HepG2 (cell line): ENCODE data around the gene CTNND1. TPM values are rescaled to one million over a fixed set of nuclear protein-coding genes. Genes with fewer than 3 reads are reported as not detected.
A peak's percentile ranks its signal among the peaks of the same experiment; 100 is the strongest.

ENCODE experiments used
- ATF6 ChIP-seq: sonication (generic); formaldehyde crosslinking; conservative IDR thresholded peaks from 2 replicates; pipeline ENCODE4 v1.4.0; 2020; ENCODE audit warnings: missing genetic modification reagents
- CERS6 ChIP-seq: sonication (generic); formaldehyde crosslinking; IDR thresholded peaks from 2 replicates; pipeline ENCODE4 v1.5.0; 2020; ENCODE audit warnings: missing genetic modification reagents
- CHD4 ChIP-seq: fragments of 200-600 bp; sonication (generic); IDR thresholded peaks from 2 replicates; pipeline ENCODE4 v1.7.0; 2017; ENCODE audit warnings: mild to moderate bottlenecking, low read length, borderline replicate concordance
- FOXP1 ChIP-seq, 2 experiments: fragments of 450-650 bp in 1 of 2; IDR thresholded peaks; 2 replicates each; pipeline ENCODE4 v1.6.1; 2017 to 2018; ENCODE audit warnings: antibody characterized with exemption in 1 of 2
- ISX ChIP-seq: sonication (generic); formaldehyde crosslinking; conservative IDR thresholded peaks from 2 replicates; pipeline ENCODE4 v1.5.0; 2020; ENCODE audit warnings: missing genetic modification reagents
- KDM2A ChIP-seq: sonication (generic); formaldehyde crosslinking; IDR thresholded peaks from 2 replicates; pipeline ENCODE4 v1.4.0; 2020; ENCODE audit warnings: low read depth, missing genetic modification reagents, borderline replicate concordance
- MTA1 ChIP-seq: sonication (generic); formaldehyde crosslinking; IDR thresholded peaks from 2 replicates; pipeline ENCODE4 v1.4.0; 2020; ENCODE audit warnings: missing genetic modification reagents, mild to moderate bottlenecking, borderline replicate concordance
- MXI1 ChIP-seq: IDR thresholded peaks from 3 replicates; pipeline ENCODE4 v1.6.1; 2012; ENCODE audit warnings: low read depth, low read length, inconsistent platforms, borderline replicate concordance
- MYC ChIP-seq: sonication (generic); formaldehyde crosslinking; IDR thresholded peaks from 2 replicates; pipeline ENCODE4 v1.9.0; 2021; ENCODE audit warnings: missing genetic modification reagents, borderline replicate concordance
- NCOA2 ChIP-seq: sonication (generic); formaldehyde crosslinking; IDR thresholded peaks from 2 replicates; pipeline ENCODE4 v1.8.0; 2022; ENCODE audit warnings: inconsistent platforms
- NFKBIZ ChIP-seq: IDR thresholded peaks from 2 replicates; pipeline ENCODE4 v1.6.1; 2018; ENCODE audit warnings: missing genetic modification reagents, missing compliant biosample characterization
- NRL ChIP-seq: sonication (generic); formaldehyde crosslinking; IDR thresholded peaks from 2 replicates; pipeline ENCODE4 v1.5.0; 2020; ENCODE audit warnings: missing genetic modification reagents, mild to moderate bottlenecking, moderate library complexity, borderline replicate concordance
- PLRG1 ChIP-seq: fragments of 450-650 bp; conservative IDR thresholded peaks from 2 replicates; pipeline ENCODE4 v1.6.1; 2016
- PRPF4 ChIP-seq: fragments of 200-400 bp; formaldehyde crosslinking; IDR thresholded peaks from 2 replicates; pipeline ENCODE4 v1.6.1; 2016; ENCODE audit warnings: low read length, low read depth; ENCODE audit not compliant: poor library complexity, severe bottlenecking
- RFXANK ChIP-seq: IDR thresholded peaks from 2 replicates; pipeline ENCODE4 v1.6.1; 2016
- SNAI1 ChIP-seq: sonication (generic); formaldehyde crosslinking; IDR thresholded peaks from 2 replicates; pipeline ENCODE4 v1.5.0; 2020; ENCODE audit warnings: mild to moderate bottlenecking, missing genetic modification reagents, borderline replicate concordance
- SP2 ChIP-seq: sonication (generic); formaldehyde crosslinking; IDR thresholded peaks from 2 replicates; pipeline ENCODE4 v1.5.1; 2020; ENCODE audit warnings: mild to moderate bottlenecking, missing genetic modification reagents
- UBTF ChIP-seq: sonication (generic); formaldehyde crosslinking; IDR thresholded peaks from 2 replicates; pipeline ENCODE4 v1.4.0; 2020; ENCODE audit warnings: mild to moderate bottlenecking, missing genetic modification reagents
- ZBTB34 ChIP-seq: sonication (generic); formaldehyde crosslinking; IDR thresholded peaks from 2 replicates; pipeline ENCODE4 v1.8.0; 2022; ENCODE audit warnings: mild to moderate bottlenecking, missing genetic modification reagents
- ZNF251 ChIP-seq: sonication (generic); formaldehyde crosslinking; IDR thresholded peaks from 2 replicates; pipeline ENCODE4 v1.9.0; 2021; ENCODE audit warnings: mild to moderate bottlenecking, missing genetic modification reagents
- ZNF678 ChIP-seq: sonication (generic); formaldehyde crosslinking; IDR thresholded peaks from 2 replicates; pipeline ENCODE4 v1.4.0; 2020; ENCODE audit warnings: mild to moderate bottlenecking, missing genetic modification reagents
- ZNF7 ChIP-seq: IDR thresholded peaks from 2 replicates; pipeline ENCODE4 v1.6.1; 2016; ENCODE audit warnings: missing biosample characterization, missing genetic modification reagents
- ZNF746 ChIP-seq: sonication (generic); formaldehyde crosslinking; IDR thresholded peaks from 2 replicates; pipeline ENCODE4 v1.8.0; 2022; ENCODE audit warnings: mild to moderate bottlenecking, missing genetic modification reagents
- polyA plus RNA-seq, 8 experiments: library from polyadenylated mRNA; depleted of rRNA in 3 of 8; stranded (reverse) in 7 of 8; unstranded in 1 of 8; fragments of >200 nt; fragmentation: Illumina TruSeq in 4 of 8; extraction: Trizol in 4 of 8; gene quantifications; 2 replicates each; pipeline versions ENCODE4 v1.2.1 to v1.2.3, GENCODE V29; 2011 to 2016; ENCODE audit warnings: low read depth in 4 of 8, missing spikeins in 1 of 8, mixed read lengths in 1 of 8; ENCODE audit not compliant: insufficient read depth in 1 of 8
- total RNA-seq, 5 experiments: library from RNA; depleted of rRNA; stranded (reverse); fragments of >200 nt; fragmentation: Illumina TruSeq; extraction: Trizol; gene quantifications; 2 replicates each; pipeline ENCODE4 v1.2.3, GENCODE V29; 2016; ENCODE audit warnings: low read depth in 1 of 5

The CTNND1 gene
- total and polyA plus RNA-seq, 2 of the 13 experiments (the other 11 are each of a cell fraction or from before 2014, with no cell fraction given), result 117 to 128 TPM

GRCh38 chr11:57741132-57742086, 20.2 kb upstream of the CTNND1 start, which contains the start of gene SELENOH (continued):
- TF ChIP-seq ZBTB34 (no peak), FOXP1 (IDR thresholded peaks at IDR 0.05) (no peak), FOXP1 (CRISPR knock-in tag; IDR thresholded peaks at IDR 0.05) (no peak), SNAI1 (CRISPR knock-in tag) (no peak; the same call in 1 of the 2 replicates), SP2 (CRISPR knock-in tag) (peak; percentile 60; the same call in 1 of the 2 replicates), UBTF (CRISPR knock-in tag) (peak; percentile 91), MYC (peak; percentile 93), MTA1 (CRISPR knock-in tag) (no peak), ZNF7 (CRISPR knock-in tag) (no peak), ZNF251 (CRISPR knock-in tag) (no peak), CERS6 (CRISPR knock-in tag) (no peak), KDM2A (CRISPR knock-in tag) (peak; percentile 97), ATF6 (CRISPR knock-in tag) (no peak), NFKBIZ (CRISPR knock-in tag) (no peak), RFXANK (CRISPR knock-in tag) (no peak), MXI1 (peak; percentile 93; the same call in 2 of the 3 replicates), PRPF4 (no peak), ISX (no peak), ZNF746 (peak; percentile 49; the same call in 1 of the 2 replicates), NRL (CRISPR knock-in tag) (peak; percentile 44; the same call in 1 of the 2 replicates), ZNF678 (CRISPR knock-in tag) (no peak), PLRG1 (no peak), CHD4 (no peak), NCOA2 (0 out of 2 replicates have a peak, but pooled peaks have one; percentile 36)
